Breast epithelium (tissue), 4 donors: ENCODE measurements around the gene ANKRD11. TPM values are rescaled to one million over a fixed set of nuclear protein-coding genes. Genes with fewer than 3 reads are reported as not detected.

ENCODE experiments used
- DNase-seq, 2 donors: peaks; one replicate each; pipeline ENCODE4 v3.0.0-alpha.2; 2019; ENCODE audit warnings: low spot score in 2 of 2
- H3K27ac ChIP-seq, 2 donors: fragments of 200-600 bp; sonication (generic) in 1 of 2; one replicate each; pipeline ENCODE4 v1.5.1; 2016 to 2019; ENCODE audit warnings: mild to moderate bottlenecking in 1 of 2
- H3K27me3 ChIP-seq, 2 donors: fragments of 200-600 bp; sonication (generic) in 1 of 2; one replicate each; pipeline versions ENCODE4 v1.5.1 to v1.6.0; 2017 to 2019; ENCODE audit warnings: control low read depth in 1 of 2, mild to moderate bottlenecking in 1 of 2
- H3K36me3 ChIP-seq: fragments of 200-600 bp; one replicate; pipeline ENCODE4 v1.5.1; 2019
- H3K4me1 ChIP-seq, 2 donors: fragments of 200-600 bp; sonication (generic); one replicate each; pipeline ENCODE4 v1.5.1; 2016 to 2019; ENCODE audit warnings: control low read depth in 1 of 2
- H3K4me3 ChIP-seq, 3 donors: fragments of 200-600 bp; sonication (generic); 1 replicate in 2 of 3; 2 replicates in 1 of 3; pipeline ENCODE4 v1.5.1; 2016 to 2019; ENCODE audit warnings: mild to moderate bottlenecking in 3 of 3, moderate library complexity in 2 of 3
- H3K9me3 ChIP-seq, 2 donors: fragments of 200-600 bp; sonication (generic) in 1 of 2; one replicate each; pipeline ENCODE4 v1.5.1; 2016 to 2019; ENCODE audit warnings: control low read depth in 1 of 2
- POLR2A ChIP-seq: fragments of 450-650 bp; IDR thresholded peaks from one replicate; pipeline ENCODE4 v1.6.1; 2016; ENCODE audit warnings: antibody characterized with exemption, mild to moderate bottlenecking, moderate library complexity
- POLR2AphosphoS5 ChIP-seq, 3 donors: sonication (generic); formaldehyde crosslinking; IDR thresholded peaks; one replicate each; pipeline ENCODE4 v1.6.1; 2017; ENCODE audit warnings: antibody characterized with exemption in 3 of 3
- intact Hi-C: fragments of 100-400 bp; cut with DNase I; formaldehyde crosslinking; loops from one replicate; pipeline ENCODE4 v1.15.1; 2023; ENCODE audit warnings: low total_unique reads
- total RNA-seq, 3 donors: library from RNA; depleted of rRNA; stranded (reverse); fragments of >200 nt; gene quantifications; one replicate each; pipeline ENCODE4 v1.1.0, GENCODE V29; 2016
- TF ChIP-seq, protein P1 (sequence below), 3 donors: fragments of 450-650 bp; IDR thresholded peaks; one replicate each; pipeline ENCODE4 v1.5.1; 2016 to 2017; ENCODE audit warnings: antibody characterized with exemption in 3 of 3, mild to moderate bottlenecking in 3 of 3, moderate library complexity in 3 of 3

The ANKRD11 gene
- total RNA-seq, 3 donors from 2014 or later = 64.0 to 79.0 (median 69.2) TPM

- DNase-seq = no peak
- Histone ChIP-seq H3K4me3 (no peak overlapping the region), H3K27me3 (no peaks in the 10 kb centered on the region), H3K9me3 (no peaks in the 10 kb centered on the region), H3K36me3 (no peaks in the 10 kb centered on the region), H3K4me1 (peaks cover 0 to 3% of the 10 kb centered on the region in 2 donors), H3K27ac (no peak overlapping the region)
- TF ChIP-seq POLR2A (no peak), POLR2AphosphoS5 (IDR thresholded peaks at IDR 0.05) (no peak)
- TF ChIP-seq, protein P1, sequence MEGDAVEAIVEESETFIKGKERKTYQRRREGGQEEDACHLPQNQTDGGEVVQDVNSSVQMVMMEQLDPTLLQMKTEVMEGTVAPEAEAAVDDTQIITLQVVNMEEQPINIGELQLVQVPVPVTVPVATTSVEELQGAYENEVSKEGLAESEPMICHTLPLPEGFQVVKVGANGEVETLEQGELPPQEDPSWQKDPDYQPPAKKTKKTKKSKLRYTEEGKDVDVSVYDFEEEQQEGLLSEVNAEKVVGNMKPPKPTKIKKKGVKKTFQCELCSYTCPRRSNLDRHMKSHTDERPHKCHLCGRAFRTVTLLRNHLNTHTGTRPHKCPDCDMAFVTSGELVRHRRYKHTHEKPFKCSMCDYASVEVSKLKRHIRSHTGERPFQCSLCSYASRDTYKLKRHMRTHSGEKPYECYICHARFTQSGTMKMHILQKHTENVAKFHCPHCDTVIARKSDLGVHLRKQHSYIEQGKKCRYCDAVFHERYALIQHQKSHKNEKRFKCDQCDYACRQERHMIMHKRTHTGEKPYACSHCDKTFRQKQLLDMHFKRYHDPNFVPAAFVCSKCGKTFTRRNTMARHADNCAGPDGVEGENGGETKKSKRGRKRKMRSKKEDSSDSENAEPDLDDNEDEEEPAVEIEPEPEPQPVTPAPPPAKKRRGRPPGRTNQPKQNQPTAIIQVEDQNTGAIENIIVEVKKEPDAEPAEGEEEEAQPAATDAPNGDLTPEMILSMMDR (IDR thresholded peaks at IDR 0.05) = no peak
- intact Hi-C loops = no loop called here
Measured at GRCh38 chr16:89295071-89295900, 195.1 kb downstream of the ANKRD11 start.

GRCh38 chr16:89294486-89294885, 195.9 kb downstream of the ANKRD11 start:
- Histone ChIP-seq H3K36me3 (no peaks in the 10 kb centered on the region), H3K9me3 (no peaks in the 10 kb centered on the region), H3K27me3 (no peaks in the 10 kb centered on the region), H3K4me1 (peaks cover 0 to 3% of the 10 kb centered on the region in 2 donors), H3K27ac (no peak overlapping the region), H3K4me3 (no peak overlapping the region)
- intact Hi-C loops = no loop called here
- DNase-seq = no peak
- TF ChIP-seq POLR2AphosphoS5 (IDR thresholded peaks at IDR 0.05) (no peak), POLR2A (no peak)
- TF ChIP-seq, protein P1 (IDR thresholded peaks at IDR 0.05) = no peak

- Histone ChIP-seq H3K27ac (no peak overlapping the region), H3K36me3 (no peaks in the 10 kb centered on the region), H3K27me3 (no peaks in the 10 kb centered on the region), H3K4me1 (peaks cover 0 to 3% of the 10 kb centered on the region in 2 donors), H3K4me3 (no peak overlapping the region), H3K9me3 (no peaks in the 10 kb centered on the region)
- intact Hi-C loops = no loop called here
- TF ChIP-seq, protein P1 (IDR thresholded peaks at IDR 0.05) = no peak
- TF ChIP-seq POLR2A (no peak), POLR2AphosphoS5 (IDR thresholded peaks at IDR 0.05) (no peak)
- DNase-seq = no peak
Measured at GRCh38 chr16:89293276-89294143, 196.9 kb downstream of the ANKRD11 start.

- intact Hi-C loops = no loop called here
- peaks cover 0 to 3% of the 10 kb centered on the region in 2 donors for H3K4me1 ChIP-seq
- H3K27ac ChIP-seq = no peak overlapping the region
Measured at GRCh38 chr16:89292443-89293078, 197.8 kb downstream of the ANKRD11 start.

More at GRCh38 chr16:89292443-89293078, 197.8 kb downstream of the ANKRD11 start:
- Histone ChIP-seq H3K36me3 (no peaks in the 10 kb centered on the region), H3K9me3 (no peaks in the 10 kb centered on the region), H3K27me3 (no peaks in the 10 kb centered on the region), H3K4me3 (no peak overlapping the region)
- TF ChIP-seq POLR2AphosphoS5 (IDR thresholded peaks at IDR 0.05) (no peak), POLR2A (no peak)
- TF ChIP-seq, protein P1 (IDR thresholded peaks at IDR 0.05) = no peak
- DNase-seq = no peak
